Measurements from ENCODE around the gene ACOT9. TPM values are rescaled to one million over a fixed set of nuclear protein-coding genes. Genes with fewer than 3 reads are reported as not detected.
A peak's percentile ranks its signal among the peaks of the same experiment; 100 is the strongest.
"Not testable (repeated sequence)": the region's sequence is repeated elsewhere in the genome, so short reads cannot be mapped to it uniquely, and the experiment has no call there.

The ACOT9 gene
- total RNA-seq, 4 donors from 2014 or later: 14.9 to 18.5 (median 16.2) TPM

DNA sequence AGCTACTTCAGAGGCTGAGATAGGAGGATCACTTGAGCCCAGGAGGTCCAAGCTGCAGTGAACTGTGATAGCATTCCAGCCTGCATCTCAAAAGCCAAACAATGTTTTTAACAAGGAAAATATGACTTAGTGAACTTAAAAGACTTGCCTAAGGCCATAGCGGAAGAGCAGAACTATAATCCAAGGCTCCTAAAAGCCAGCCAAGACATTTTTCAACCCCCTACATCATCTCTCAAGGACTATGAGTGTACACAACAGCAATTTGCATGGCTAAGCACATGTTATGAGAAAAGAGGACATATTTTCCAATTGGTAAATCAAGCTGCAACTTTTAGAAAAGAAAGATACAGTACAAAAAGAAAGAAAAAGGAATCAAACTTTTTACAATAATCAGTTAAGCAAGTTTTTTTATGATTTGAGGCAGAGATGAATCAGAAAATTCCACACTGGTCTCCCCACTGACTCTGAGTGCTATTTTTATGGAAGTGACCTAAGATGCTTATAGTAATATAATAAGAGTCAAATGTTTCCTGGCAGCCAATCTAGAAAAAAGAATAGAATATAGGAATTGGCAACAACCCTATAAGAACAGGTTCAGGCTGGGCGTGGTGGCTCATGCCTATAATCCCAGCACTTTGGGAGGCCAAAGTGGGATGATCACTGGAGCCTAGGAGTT, 9.8 kb upstream of the ACOT9 start:
- no peak for TF ChIP-seq POLR2A (IDR thresholded peaks at IDR 0.05)
- TF ChIP-seq, protein P1, sequence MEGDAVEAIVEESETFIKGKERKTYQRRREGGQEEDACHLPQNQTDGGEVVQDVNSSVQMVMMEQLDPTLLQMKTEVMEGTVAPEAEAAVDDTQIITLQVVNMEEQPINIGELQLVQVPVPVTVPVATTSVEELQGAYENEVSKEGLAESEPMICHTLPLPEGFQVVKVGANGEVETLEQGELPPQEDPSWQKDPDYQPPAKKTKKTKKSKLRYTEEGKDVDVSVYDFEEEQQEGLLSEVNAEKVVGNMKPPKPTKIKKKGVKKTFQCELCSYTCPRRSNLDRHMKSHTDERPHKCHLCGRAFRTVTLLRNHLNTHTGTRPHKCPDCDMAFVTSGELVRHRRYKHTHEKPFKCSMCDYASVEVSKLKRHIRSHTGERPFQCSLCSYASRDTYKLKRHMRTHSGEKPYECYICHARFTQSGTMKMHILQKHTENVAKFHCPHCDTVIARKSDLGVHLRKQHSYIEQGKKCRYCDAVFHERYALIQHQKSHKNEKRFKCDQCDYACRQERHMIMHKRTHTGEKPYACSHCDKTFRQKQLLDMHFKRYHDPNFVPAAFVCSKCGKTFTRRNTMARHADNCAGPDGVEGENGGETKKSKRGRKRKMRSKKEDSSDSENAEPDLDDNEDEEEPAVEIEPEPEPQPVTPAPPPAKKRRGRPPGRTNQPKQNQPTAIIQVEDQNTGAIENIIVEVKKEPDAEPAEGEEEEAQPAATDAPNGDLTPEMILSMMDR (IDR thresholded peaks at IDR 0.05): no peak
- TF ChIP-seq POLR2AphosphoS5 (IDR thresholded peaks at IDR 0.05): no peak
- no peak for TF ChIP-seq EP300 (IDR thresholded peaks at IDR 0.05)
- H3K9me3 ChIP-seq: no peaks in the 10 kb centered on the region
- no peak for DNase-seq (ENCODE audit: low spot score in 2 of 2)
- H3K36me3 ChIP-seq: no peaks in the 10 kb centered on the region
- WGBS: 46% methylated on average over 2 of the region's 2 CpGs
- no peaks in the 10 kb centered on the region for H3K4me1 ChIP-seq
- no peaks in the 10 kb centered on the region for H3K27me3 ChIP-seq
- H3K27ac ChIP-seq: no peak overlapping the region
- no peak overlapping the region for H3K4me3 ChIP-seq

DNA sequence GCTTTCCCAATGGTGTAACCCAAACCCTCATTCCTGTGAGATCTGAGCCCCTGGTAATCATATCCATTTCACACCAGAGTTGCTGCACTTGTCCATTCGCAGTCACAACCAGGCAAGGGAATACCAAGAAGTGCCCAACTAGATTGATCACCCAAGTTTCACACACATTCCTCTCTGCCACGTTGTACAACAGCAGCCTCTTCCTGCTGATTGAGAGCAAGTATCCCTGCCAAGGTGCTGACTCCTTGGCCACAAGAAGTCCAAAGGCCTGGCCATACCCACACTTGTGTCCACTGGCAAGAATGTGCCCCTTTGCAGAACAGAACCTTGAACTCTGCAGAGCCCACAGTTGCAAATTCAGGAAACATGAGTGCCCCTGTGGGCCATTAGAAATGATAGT, 6.5 kb upstream of the ACOT9 start:
- DNase-seq (ENCODE audit: low spot score in 2 of 2): no peak
- no peak overlapping the region for H3K27ac ChIP-seq
- H3K4me1 ChIP-seq: no peaks in the 10 kb centered on the region
- H3K27me3 ChIP-seq: no peaks in the 10 kb centered on the region
- WGBS: 66% methylated on average over 2 of the region's 2 CpGs
- no peaks in the 10 kb centered on the region for H3K9me3 ChIP-seq
- no peak overlapping the region for H3K4me3 ChIP-seq
- TF ChIP-seq, protein P1 (IDR thresholded peaks at IDR 0.05): no peak
- no peak for TF ChIP-seq POLR2AphosphoS5 (IDR thresholded peaks at IDR 0.05)
- TF ChIP-seq EP300 (IDR thresholded peaks at IDR 0.05): no peak
- TF ChIP-seq POLR2A (IDR thresholded peaks at IDR 0.05): no peak
- no peaks in the 10 kb centered on the region for H3K36me3 ChIP-seq

DNA sequence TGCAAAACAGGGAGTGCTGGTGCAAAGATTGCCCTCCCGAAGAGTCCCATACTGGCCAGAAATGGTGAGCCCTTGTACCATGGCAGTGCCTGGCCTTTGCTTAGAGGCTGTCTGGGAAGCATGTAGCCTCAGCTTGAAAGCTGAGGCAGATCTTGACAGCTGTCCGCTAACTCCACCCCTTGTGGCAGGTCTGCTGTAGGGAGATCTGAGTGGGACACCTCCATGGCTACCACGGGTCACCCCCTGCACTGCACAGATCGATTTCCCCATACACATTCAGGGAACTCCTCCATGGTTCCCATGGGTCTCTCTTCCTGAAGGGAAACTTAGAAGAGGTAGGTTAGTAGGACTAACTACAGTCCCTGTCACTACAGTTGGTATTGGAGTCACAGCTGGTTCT, 6.1 kb upstream of the ACOT9 start:
- no peak for TF ChIP-seq POLR2AphosphoS5 (IDR thresholded peaks at IDR 0.05)
- TF ChIP-seq, protein P1 (IDR thresholded peaks at IDR 0.05): no peak
- TF ChIP-seq EP300 (IDR thresholded peaks at IDR 0.05): no peak
- WGBS: 70% methylated on average over 3 of the region's 4 CpGs
- H3K4me3 ChIP-seq: no peak overlapping the region
- no peak overlapping the region for H3K27ac ChIP-seq
- no peaks in the 10 kb centered on the region for H3K36me3 ChIP-seq
- no peaks in the 10 kb centered on the region for H3K4me1 ChIP-seq
- H3K9me3 ChIP-seq: no peaks in the 10 kb centered on the region
- no peaks in the 10 kb centered on the region for H3K27me3 ChIP-seq
- no peak for DNase-seq (ENCODE audit: low spot score in 2 of 2)

DNA sequence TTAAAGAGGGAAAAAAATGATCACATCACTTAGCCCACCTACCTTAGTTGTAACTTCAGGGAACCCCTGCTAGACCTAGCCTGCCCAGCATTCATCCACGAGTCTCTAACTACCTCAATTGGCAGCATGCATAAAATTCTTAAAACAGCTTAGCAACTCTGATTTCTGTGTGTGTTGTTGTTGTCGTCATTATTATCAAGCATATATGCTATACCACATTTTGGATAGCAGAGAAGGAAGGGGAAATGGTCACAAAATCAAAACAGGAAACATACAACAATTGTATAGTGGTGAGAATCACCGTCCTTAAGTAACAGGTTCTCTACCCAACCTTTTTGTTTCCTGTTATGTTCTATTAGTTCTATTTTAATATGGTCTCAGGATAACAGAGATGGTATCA, 2.7 kb upstream of the ACOT9 start:
- no peak overlapping the region for H3K4me3 ChIP-seq
- no peak for DNase-seq (ENCODE audit: low spot score in 2 of 2)
- no peaks in the 10 kb centered on the region for H3K36me3 ChIP-seq
- WGBS: 59% methylated on average over 3 of the region's 3 CpGs
- no peaks in the 10 kb centered on the region for H3K9me3 ChIP-seq
- no peaks in the 10 kb centered on the region for H3K27me3 ChIP-seq
- no peak overlapping the region for H3K27ac ChIP-seq
- TF ChIP-seq, protein P1 (IDR thresholded peaks at IDR 0.05): no peak
- TF ChIP-seq EP300 (IDR thresholded peaks at IDR 0.05) (no peak), POLR2A (IDR thresholded peaks at IDR 0.05) (no peak), POLR2AphosphoS5 (IDR thresholded peaks at IDR 0.05) (no peak)
- no peaks in the 10 kb centered on the region for H3K4me1 ChIP-seq

DNA sequence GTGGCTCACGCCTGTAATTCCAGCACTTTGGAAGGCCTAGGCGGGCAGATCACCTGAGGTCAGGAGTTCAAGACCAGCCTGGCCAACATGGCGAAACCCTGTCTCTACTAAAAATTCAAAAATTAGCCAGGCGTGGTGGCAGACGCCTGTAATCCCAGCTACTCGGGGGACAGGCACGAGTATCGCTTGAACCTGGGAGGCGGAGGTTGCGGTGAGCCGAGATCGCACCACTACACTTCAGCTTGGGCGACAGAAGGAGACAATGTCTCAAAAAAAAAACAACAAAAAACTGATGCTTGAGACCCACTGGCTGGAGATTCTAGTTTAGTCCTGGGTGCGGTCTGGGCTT, 521 bp upstream of the ACOT9 start:
- H3K27me3 ChIP-seq; H3K4me1 ChIP-seq; H3K9me3 ChIP-seq; DNase-seq (ENCODE audit: low spot score in 2 of 2); H3K36me3 ChIP-seq: not testable (repeated sequence)
- Histone ChIP-seq H3K4me3 (peak overlapping the region; percentile 70), H3K27ac (peak overlapping the region; percentile 98)
- WGBS: 65% methylated on average over 12 of the region's 14 CpGs

DNA sequence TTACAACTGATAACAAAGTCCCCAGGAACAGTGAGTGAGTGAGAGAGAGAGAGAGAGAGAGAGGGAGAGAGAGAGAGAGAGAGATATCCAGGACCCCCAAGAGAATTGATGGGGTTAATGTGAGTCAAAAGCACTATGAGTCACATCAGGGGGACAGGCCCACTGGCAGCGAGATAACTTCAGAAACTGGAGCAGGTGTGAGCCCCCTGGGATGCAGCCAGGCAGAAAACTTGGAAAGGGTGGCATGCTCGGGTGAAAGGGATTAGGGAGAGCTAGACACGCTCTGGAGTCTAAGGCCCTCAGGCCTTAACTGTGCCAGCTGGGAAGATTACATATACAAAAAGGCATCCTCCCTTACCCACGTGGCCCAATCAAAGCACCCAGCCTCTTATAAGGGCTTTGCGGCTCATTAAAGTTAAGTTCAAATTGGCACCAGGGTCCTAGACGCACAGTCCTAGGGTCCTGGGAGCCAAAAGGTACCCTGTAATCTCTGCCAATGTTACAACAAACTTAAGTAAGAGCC, 841 bp downstream of the ACOT9 start:
- no peaks in the 10 kb centered on the region for H3K36me3 ChIP-seq
- peak overlapping the region; percentile 98 for H3K27ac ChIP-seq
- TF ChIP-seq POLR2A (IDR thresholded peaks at IDR 0.05) (no peak), POLR2AphosphoS5 (IDR thresholded peaks at IDR 0.05) (no peak), EP300 (IDR thresholded peaks at IDR 0.05) (no peak)
- TF ChIP-seq, protein P1 (IDR thresholded peaks at IDR 0.05): no peak
- no peaks in the 10 kb centered on the region for H3K27me3 ChIP-seq
- peak overlapping the region; percentile 70 for H3K4me3 ChIP-seq
- peak in 1 of 2 donors; percentile 64 for DNase-seq (ENCODE audit: low spot score in 2 of 2)
- H3K4me1 ChIP-seq: no peaks in the 10 kb centered on the region
- 23% methylated on average over 6 of the region's 6 CpGs for WGBS
- no peaks in the 10 kb centered on the region for H3K9me3 ChIP-seq

Data from suprapubic skin (tissue), 4 donors.